GM12892 (cell line): Measurements from ENCODE around the gene KRTAP10-1.
"Not testable (repeated sequence)": the region's sequence is repeated elsewhere in the genome, so short reads cannot be mapped to it uniquely, and the experiment has no call there.

Experiments used
- POLR2A ChIP-seq: IDR thresholded peaks from 2 replicates; pipeline ENCODE4 v1.6.1; 2011; ENCODE audit warnings: low read depth, low read length, control low read depth
- POLR2AphosphoS5 ChIP-seq: IDR thresholded peaks from 2 replicates; pipeline ENCODE4 v1.6.1; 2011; ENCODE audit warnings: low read depth, low read length, control low read depth
- TAF1 ChIP-seq: IDR thresholded peaks from 2 replicates; pipeline ENCODE4 v1.6.1; 2011; ENCODE audit warnings: low read depth, mild to moderate bottlenecking, control low read depth, low read length, borderline replicate concordance

GRCh38 chr21:44580231-44580821 lies 40.3 kb upstream of the KRTAP10-1 start, which contains the start of gene KRTAP10-5:
- TF ChIP-seq POLR2A, POLR2AphosphoS5, TAF1: not testable (repeated sequence)
